NCI-H345 (cell line): Measurements from ENCODE around the gene STAG3.
"Not testable (repeated sequence)": the region's sequence is repeated elsewhere in the genome, so short reads cannot be mapped to it uniquely, and the experiment has no call there.

Experiments used
- DNase-seq: peaks from one replicate; lab custom pipeline; 2025; lab: John Stamatoyannopoulos, UW

Gene STAG3

DNA sequence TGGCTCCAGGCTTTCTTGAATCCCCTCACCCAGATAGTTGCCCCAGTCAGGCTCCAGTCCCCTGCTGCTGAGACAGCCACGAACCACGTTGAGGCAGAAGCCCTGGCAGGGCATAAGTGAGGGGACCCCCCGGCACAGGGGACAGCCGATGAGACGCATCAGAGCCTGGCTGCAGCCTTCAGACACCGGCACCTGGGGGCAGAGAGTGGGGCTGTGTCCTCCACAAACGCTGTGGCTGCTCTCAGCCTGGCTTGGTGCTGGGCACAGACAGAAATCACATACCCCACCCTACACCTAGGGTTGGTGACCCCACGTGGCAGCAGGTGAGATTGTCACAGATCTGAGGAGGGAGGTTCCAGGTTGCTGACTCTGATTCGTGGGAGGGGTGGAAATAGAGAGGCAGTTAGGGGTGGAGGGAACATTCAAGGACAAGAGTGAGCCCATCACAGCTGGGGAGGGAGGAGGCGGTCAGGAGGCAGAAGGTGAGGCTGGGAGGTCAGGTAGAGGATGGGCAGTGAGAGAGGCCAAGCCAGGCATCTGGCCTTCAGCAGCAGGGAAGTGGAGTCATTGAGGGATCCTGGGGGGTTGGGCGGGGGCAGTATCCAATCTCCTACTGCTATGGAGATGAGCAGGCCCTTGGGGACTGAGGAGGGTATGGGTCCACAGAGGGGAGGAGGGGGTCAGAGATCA lies 3.8 kb upstream of the STAG3 start:
- no peak for DNase-seq

DNA sequence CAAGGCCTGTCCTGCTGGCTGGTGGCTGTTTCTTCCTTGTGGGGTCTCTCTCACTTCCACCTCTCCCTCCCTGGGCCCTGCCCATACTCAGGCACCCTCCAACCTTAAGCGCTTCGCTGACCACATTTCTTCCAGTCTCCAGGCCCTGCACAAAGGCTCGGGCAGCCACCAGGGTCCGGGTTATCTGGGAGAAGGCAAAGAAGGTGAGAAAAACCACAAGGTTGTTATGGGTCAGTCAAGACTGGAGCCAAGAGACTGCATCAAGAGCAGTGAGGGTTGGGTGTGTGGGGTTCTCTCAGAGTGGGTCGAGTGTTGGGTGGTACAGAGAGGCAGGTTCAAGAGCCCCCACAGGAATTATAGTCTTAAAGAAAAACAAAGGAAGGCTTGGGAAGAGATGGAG lies 3.1 kb upstream of the STAG3 start:
- no peak for DNase-seq

DNA sequence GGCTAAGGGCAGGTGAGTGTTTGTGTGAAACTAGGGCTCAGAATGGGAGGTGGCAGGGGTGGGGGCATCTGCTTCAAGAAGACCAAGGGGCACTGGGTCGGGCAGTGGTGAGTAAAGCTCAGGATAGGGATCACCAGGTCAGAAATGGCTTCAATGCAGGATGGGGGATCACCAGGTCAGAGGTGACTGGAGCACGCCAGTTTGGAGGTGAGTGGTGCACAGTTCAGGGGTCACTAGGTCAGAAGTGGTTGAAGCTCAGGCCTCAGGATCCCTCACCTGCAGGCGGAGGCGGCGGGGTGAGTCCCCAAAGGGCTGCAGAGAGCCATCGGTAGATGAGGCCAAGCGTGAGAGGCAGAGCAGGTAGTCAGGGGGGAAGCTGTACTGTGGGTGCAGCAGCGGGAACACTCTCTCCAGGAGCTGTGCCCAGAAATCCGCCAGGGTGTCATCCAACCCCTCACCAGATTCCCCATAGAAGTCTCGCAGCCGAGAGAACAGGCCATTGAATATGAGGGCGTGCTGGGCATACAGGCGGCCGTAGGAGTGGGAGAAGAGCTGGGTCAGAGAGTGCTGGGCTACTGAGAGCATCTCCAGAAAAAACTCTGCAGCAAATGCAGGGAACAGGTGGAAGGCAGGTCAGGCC lies 2.3 kb upstream of the STAG3 start:
- no peak for DNase-seq

DNA sequence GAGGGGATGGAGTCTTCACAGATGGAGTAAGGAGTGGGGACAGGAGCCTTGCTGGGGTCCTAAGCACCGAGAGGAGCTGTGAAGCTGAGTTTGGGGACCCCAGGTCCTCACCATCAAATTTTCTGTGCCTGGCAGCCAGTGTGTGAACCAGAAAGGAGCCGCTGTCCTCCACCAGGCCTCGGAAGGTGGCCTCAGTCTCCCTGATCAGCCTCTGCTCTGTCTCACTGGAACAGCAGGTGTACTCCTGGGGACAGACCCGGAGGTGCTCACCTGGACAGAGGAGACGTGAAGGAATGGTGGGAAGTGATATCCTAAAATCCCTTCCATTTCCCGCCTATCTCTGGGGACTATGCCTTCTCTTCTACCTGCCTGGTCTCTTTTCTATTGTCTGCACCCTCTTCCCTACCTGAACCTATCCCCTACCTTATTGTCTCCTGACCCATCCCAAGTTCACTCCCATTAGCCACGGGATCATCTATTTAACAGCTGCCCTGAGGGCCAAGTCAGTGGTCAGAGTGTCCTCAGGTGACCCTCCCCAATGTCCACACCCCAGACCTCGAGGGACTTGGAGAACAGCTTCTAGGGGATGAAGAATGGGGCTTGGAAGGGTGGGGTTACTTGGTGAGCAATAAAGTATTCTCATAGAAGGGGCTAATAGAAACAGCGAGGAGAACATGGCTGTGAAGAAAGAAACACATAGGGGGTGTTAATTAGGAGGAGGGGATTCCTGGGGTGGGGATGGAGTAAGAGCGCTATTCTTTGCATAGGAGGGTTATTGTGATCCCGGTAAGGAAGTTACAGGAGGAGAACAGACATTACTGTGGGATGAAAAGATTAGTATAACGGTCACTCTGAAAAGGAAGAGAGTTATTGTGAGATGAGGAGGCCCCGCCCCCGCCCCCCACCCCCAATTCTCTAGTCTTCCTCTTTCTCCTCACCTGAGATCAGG lies 1.3 kb upstream of the STAG3 start:
- DNase-seq: no peak

DNA sequence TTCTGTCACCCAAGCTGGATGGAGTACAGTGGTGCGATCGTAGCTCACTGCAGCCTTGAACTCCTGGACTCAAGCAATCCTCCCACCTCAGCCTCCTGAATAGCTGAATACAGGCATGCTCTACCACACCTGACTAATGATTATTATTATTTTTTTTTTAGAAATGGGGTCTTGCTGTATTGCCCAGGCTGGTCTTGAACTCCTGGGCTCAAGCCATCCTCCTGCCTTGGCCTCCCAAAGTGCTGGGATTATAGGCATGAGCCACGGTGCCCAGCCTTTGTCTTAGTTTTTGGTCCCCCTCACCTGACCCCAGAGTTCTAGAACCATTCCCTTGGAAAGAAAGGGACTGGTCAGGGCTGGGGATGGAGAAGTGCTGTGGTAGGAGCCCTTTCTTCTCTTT lies 2.4 kb downstream of the STAG3 start:
- not testable (repeated sequence) for DNase-seq

DNA sequence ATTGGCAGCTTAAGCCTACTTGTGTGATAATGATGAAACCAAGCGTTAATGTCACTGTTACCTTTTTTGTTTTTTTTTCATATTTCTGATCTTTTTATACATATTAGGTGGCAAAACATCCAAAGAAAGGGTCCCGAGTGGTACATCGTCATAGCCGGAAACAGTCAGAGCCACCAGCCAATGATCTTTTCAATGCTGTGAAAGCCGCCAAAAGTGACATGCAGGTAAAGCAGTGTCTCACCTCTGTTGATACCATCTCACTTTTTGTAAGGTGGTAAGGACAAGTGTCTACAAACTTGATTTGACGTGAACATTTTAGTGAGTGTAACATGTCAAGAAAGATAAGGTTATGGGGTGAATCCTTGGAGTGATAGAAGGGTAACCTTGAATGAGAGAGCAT lies 4.9 kb downstream of the STAG3 start:
- not testable (repeated sequence) for DNase-seq

DNA sequence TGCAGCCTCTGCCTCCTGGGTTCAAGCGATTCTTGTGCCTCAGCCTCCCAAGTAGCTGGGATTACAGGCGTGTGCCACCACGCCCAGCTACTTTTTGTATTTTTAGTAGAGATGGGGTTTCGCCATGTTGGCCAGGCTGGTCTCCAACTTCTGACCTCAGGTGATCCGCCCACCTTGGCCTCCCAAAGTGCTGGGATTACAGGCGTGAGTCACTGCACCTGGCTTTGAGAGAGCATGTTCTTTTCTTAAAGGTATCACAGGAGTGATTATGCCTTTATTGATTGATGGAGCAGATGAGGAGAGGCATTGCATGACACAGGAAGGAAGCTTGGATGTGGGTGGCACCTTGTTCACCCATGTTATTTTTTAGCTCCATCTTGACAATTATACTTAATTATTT lies 5.4 kb downstream of the STAG3 start:
- DNase-seq: not testable (repeated sequence)

DNA sequence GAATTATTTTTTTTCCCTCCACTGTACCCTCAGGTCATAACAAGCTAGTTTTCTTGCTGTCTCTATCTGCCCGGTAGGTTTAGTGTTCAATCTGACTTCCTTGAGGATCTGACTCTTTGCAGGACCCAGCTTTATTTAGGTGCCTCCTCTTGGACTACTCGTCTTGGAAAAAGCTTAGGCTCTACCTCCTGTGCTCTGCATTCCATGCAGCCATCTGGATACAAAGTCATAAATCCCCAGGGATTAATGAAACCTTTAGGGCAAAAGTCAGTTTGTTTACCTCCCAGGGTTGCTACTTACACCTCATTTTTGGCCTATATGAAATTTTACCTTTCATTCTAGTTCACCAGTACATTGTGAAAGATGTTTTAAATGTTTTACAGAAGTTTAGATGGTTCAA lies 8.0 kb downstream of the STAG3 start:
- DNase-seq: no peak

DNA sequence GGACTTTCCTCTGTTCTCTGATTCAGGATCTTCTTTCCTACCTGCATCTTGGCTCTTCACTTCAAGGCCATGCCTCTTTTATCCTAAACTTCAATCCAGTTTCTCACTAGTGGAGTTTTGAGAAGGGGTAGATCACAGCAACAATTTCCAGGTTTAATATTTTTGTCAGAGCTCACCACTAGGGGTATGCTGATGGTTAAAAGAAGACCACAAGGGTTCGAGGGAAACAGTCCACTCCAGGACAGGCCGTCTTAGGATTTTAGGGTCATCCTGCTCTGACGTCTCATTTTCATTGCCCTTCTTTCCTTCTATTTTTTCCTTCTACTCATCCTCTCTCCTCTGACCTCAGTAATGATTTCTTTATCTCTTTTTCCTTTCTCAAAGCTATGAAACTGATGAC lies 11.3 kb downstream of the STAG3 start:
- DNase-seq: no peak

DNA sequence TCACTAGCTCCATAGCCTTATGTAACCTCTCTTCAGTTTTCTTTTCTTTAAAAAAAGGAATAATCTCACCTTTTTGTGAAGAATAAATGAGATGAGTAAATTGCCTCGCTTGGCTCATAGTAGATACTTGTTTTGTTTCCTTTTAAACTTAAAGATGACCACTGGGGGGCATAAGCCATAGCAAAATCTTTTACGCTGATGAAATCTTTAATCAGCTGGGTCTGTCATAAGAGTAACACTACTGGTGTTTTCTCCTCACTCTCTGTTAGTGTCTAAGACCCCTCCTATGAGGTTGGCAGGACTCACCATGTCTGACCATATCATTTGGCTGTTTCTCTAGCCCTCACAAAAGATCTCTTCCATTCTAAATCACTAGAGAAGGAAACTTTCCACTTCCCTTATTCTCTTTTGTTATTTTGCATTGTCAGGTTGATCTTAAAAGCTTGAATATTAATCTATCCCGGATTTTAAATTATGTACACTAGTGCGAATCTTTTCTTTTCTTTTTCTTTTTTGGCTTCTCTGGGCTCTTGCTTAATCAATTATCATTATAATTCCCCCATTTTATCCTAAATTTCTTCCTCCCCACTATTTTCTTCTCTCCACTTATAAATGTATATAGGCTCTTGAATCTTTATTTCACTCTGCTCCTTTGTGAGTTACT lies 12.5 kb downstream of the STAG3 start:
- DNase-seq: no peak

DNA sequence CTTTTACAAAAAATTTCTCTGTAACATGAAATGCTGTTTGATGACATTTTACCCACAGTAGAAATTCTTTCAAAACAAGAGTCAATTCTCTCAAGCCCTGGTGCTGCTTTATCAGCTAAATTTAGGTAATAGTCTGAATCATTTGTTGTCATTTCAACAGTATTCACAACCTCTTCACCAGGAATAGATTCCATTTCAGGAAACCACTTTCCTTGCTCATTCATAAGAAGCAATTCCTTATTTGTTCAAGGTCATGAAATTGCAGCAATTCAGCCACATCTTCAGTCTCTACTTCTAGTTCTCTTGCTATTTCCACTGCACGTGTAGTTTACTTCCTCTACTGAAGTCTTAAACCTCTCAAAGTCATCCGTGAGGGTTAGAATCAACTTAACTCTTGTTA lies 14.1 kb downstream of the STAG3 start:
- DNase-seq: no peak

DNA sequence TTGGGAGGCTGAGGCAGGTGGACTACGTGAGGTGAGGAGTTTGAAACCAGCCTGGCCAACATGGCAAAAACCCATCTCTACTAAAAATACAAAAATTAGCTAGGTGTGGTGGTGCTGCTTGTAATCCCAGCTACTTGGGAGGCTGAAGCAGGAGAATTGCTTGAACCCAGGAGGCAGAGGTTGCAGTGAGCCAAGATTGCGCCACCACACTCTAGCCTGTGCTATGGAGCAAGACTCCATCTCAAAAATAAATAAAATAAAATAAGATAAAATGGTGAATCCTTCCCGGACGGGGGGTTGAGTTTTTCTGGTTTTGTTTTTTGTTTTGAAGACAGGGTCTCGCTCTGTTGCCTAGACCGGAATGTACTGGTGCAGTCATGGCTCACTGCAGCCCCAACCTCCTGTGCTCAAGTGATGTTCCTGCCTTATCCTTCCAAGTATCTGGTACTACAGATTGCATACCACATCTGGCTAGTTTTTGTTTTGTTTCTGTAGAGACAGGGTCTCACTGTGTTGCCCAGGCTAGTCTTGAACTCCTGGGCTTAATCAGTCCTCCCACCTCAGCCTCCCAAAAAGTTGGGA lies 14.7 kb downstream of the STAG3 start:
- not testable (repeated sequence) for DNase-seq

DNA sequence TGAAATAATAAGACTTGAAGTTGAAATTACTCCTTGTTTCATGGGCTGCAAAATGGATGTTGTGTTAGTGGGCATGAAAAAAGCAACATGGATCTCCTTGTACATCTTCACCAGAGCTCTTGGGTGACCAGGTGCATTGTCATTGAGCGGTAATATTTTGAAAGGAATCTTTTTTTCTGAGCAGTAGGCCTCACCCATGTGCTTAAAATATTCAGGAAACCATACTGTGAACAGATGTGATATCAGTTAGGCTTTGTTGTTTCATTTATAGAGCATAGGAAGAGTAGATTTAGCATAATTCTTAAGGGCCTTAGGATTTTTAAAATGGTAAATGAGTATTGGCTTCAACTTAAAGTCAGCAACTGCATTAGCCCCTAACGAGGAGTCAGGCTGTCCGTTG lies 15.3 kb downstream of the STAG3 start:
- DNase-seq: no peak

DNA sequence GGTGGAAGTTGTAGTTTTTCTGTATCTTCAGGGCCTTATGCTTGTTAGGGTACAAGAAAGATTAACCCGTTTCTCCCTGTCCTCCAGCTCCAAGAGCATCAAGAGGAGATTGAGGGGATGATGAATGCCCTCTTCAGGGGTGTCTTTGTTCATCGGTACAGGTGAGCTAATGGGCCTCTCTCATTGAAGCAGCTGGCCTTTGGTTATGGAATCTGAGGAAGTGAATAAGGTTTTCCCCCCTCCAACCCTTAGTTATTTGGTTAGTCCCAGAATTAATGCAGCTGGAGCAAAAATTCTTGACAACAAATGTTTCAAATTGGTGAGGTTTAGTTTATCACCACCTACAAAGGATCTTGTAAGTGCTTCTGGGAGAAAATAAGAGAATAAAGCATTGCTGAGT lies 17.5 kb downstream of the STAG3 start:
- DNase-seq: no peak

DNA sequence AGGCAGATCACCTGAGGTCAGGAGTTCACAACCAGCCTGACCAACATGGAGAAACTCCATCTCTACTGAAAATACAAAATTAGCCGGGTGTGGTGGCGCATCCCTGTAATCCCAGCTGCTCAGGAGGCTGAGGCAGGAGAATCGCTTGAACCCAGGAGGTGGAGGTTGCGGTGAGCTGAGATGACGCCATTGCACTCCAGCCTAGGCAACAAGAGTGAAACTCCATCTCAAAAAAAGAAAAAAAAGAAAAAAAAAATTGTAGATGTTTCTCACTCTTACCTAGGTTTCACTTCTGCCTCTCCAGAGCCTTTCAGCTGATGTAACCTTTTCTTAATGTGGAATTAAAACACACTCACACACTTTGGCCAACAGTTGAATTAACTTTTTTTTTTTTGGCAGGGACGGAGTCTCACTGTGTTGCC lies 18.2 kb downstream of the STAG3 start:
- not testable (repeated sequence) for DNase-seq

DNA sequence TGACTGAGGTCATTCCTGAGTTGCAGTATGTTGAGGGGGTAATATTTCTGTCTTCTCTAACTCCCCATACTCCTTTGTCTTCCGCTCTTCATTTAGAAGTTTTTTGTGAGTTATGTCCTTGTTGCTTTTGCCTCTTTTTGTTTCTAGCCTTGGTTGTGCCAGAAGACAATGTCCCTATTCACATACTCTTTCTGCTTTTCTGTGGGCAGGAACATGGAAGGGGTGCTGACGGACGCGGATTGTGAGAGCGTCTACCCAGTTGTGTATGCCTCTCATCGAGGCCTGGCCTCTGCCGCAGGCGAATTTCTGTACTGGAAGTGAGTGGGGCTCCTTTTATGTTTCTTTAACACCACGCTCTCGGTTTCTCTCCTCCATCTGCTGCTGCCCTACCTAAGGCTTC lies 20.5 kb downstream of the STAG3 start:
- DNase-seq: no peak

DNA sequence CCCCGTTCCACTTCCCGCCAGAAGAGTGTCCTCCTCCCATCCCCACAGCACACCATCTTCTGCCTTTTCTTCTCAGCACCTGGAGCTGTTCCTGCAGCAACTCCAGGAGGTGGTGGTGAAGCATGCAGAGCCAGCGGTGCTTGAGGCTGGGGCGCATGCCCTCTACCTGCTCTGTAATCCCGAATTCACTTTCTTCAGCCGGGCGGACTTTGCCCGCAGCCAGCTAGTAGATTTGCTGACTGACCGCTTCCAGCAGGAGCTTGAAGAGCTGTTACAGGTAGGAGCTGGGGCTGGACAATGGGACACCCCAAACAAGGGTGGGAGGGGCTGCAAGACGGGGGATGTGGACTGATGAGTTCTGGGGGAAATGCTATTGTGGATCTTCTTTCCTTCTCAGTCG lies 23.0 kb downstream of the STAG3 start:
- no peak for DNase-seq

DNA sequence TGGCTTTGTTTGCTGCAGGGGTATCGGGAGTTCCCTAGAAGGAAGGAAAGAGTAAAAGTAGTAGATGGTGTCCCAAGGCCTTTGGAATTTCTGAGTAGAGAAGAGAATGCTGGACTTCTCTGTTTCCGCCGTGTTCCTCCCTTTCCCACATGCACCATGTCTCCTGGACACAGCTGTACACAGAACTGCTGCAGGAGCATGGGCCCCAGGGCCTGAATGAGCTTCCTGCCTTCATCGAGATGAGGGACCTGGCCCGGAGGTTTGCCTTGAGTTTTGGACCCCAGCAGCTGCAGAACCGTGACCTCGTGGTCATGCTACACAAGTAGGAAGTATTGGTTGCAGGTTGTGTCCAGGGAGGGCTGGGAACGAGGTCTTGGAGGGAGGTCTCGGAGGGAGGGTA lies 26.7 kb downstream of the STAG3 start:
- no peak for DNase-seq

DNA sequence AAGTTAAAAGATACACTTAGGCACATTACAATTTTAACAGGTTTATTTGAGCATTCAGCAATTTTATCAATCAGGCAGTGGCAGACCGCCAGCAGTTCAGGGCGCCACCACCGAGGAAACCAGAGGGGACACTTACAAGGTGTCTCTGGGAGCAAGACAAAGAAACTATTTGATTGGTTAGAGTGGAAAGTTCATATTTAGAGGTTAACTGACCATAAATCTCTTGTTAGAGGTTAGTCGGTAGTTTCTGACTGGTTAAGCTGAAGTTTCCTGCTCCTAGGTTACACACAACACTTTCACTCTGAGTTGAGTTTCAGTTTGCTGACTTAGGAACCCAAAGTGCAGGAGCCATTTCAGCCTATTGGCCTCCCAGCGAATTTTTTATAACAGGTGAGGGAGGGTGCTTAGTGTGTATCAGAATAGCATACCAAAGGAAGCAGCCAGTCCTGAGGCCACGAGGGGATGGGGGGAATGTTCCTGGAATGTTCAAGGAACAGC lies 31.2 kb downstream of the STAG3 start:
- DNase-seq: no peak

DNA sequence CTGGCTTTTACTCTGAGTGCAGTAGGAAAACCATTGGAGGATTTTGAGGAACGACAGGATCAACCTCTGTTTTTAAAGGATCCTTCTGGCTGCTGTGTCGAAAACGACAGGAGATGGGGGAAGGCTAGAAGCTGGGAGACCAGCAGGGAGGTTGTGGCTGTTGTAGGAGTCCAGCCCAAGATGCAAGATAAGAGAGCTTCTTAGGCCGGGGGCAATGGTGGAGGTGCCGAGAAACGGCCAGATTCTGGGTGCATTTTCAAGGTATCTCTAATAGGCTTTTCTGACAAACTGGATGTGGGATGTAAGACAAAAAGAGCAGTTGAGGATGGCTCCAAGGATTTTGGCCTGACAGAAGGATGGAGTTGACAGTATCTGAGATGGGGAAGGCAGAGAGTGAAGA lies 31.8 kb downstream of the STAG3 start:
- DNase-seq: no peak

DNA sequence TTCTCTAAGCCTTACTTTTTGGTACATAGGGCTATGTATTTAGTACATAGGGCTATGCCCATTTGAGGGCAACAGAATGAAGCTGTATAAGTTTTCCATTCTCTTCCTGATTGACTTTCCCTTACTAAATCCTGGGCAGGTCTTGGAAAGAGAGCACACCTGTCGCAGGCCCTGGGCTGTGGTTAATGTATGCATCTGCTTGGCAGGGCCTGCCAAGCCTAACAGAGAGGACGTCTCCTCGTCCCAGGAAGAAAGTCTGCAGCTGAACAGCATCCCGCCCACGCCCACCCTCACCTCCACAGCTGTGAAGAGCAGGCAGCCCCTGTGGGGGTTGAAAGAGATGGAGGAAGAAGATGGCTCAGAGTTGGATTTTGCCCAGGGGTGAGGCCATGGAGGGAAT lies 33.1 kb downstream of the STAG3 start:
- DNase-seq: no peak

DNA sequence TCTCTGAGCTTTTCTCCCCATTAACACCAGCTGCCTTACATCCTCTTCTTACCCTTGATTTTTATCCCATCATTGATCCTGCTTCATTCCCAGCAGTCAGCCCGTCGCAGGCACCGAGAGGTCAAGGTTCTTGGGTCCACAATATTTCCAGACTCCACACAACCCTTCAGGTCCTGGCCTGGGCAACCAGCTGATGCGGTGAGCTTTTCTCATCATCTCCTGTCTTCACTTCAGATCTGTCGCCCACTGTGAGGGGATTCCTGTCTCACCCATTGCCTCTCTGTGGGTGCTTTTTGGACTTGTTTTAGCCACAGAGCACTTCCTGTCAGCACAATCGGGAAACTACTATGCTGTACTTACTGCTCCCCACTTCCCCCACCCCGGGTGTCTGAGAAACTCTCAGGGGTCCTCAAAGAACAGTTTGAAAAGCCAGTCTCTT lies 33.6 kb downstream of the STAG3 start:
- DNase-seq: no peak
